Measurements from ENCODE around the gene TIMM10B.
"Not testable (repeated sequence)": the region's sequence is repeated elsewhere in the genome, so short reads cannot be mapped to it uniquely, and the experiment has no call there.

The TIMM10B gene

GRCh38 chr11:6504166-6504565, 22.9 kb downstream of the TIMM10B start:
- no peak for DNase-seq

DNA sequence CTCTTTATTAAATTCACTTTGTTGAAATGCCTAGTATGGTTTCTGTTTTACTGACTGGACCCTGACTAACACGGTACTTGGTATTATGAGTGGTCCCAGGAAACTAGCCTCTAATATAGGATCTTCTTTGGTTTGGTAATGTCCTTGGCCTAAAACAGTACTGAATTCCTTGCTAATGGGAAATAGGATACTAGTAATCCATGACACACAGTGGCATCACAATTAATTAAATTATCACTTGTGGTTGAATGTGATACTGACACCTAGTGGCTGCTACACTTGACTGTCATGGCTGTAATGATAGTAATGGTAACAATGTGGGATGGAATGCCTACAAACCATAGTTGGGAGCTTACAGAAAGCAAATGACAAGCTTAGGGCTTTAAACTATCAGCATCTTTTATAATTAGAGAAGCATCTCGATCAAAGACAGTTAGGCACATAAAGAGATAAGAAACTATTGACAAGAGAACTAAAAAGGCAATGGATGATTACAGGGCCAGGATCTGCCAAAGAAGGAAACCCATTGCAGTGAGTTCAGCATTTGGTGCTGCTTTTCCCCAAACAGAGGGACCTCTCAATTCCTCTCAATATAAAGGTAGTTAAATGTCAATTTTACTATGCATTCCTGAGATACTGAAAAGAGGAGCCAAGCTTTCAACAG, 24.4 kb downstream of the TIMM10B start:
- peak in 3 of 56 donors; percentile 13 to 14 (median 14) for DNase-seq

DNA sequence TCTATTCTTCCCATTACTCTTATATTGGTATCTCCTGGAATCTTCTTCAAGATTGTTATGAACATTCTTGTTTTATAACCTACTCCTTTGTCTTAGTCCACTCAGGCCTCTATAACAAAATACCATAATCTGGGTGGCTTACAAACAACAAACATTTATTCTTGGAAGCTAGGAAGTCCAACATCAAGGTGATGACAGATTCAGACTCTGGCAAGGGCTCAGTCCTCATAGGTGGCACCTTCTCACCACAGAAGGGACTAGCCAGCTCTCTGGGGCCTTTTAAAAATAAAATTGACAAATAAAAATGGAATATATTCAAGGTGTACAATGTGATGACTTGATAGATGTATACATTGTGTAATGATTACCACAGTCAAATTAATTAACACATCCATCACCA, 35.6 kb downstream of the TIMM10B start:
- no peak for DNase-seq

DNA sequence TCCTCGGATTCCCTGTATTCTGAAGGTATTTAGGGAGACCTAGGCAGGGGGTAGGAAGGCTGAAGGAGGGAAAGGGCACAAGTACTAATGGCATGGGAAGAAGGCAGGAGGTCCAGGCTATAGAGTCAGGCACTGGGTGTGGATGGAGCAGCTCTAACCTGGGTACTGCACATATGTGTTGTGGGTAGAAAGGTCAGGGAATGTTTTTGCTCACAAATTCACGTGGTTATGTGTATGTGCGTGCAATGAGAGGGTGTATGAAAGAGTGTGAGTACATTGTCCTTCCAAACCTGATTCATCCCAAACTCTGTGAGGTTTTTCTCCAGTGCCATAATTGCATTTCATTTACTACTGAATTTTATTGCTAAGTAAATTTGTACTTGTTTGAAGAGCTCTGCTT, 39.0 kb downstream of the TIMM10B start:
- no peak for DNase-seq

DNA sequence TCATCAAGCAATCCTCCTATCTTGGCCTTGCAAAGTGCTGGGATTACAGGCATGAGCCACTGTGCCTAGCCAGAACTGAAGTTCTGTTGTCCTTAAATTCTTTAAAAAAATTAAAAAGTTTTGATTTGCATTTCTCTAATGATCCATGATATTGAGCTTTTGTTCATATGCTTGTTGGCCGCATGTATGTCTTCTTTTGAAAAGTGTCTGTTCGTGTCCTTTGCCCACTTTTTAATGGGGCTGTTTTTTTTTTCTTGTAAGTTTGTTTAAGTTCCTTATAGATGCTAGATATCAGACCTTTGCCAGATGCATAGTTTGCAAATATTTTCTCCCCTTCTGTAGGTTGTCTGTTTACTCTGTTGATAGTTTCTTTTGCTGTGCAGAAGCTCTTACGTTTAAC, 40.6 kb downstream of the TIMM10B start:
- DNase-seq = not testable (repeated sequence)

- DNase-seq = no peak
These were observed 42.0 kb downstream of the TIMM10B start for GRCh38 chr11:6523253-6523652.

- DNase-seq = no peak
These were observed 45.3 kb downstream of the TIMM10B start for GRCh38 chr11:6526411-6527135.

DNA sequence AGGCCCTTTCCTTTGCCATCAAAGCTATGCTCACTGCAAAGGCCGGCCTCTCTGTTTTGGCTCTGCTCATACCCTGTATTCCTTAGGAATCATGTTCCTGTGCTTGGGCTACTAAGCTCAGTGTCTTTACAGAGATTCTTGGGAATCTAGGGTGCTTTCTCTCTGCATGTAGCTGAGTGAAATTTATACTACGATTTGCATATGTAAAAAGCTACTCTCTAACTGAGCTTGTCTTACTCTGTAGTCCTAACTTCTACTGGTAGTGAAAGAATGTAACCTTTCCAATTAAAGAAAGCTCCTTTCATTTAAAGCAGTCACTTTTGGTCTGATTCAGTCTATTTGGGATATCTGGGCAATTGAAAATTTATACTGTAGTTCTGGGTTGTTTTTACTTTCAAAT, 48.0 kb downstream of the TIMM10B start:
- DNase-seq = no peak

- no peak for DNase-seq
These were observed 49.5 kb downstream of the TIMM10B start for GRCh38 chr11:6530848-6531247.

DNA sequence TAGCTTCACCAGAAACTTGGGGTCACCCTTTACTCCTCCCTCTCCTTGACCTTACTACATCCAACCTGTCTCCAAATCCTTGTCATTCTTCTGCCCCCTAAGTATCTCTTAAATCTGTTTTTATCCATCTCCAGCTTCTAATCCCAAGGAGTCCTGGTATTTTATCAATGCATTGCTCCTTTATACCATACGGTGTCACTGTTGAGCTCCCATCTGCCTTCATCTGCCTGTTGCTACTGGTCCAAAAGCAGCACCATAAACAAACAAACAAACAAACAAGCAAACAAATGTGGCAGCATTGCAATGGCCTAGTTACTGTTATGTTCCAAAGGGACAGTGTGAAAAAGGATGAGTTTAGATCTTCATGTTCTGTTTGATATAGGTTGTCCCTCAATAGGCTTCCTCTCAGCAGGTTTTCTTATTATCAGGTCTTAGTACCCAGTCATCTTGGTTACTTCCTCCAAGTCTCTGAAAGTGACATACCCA, 50.0 kb downstream of the TIMM10B start:
- peak in 7 of 56 donors; percentile 5 to 41 (median 12) for DNase-seq
